Activated naive CD8-positive, alpha-beta T cell treated with anti-CD3 and anti-CD28 coated beads, Interleukin-2, amount 10 ng/mL, durations not matched to agents 7 days and 5 days (primary cell): ENCODE measurements around the gene TIMMDC1. TPM values are rescaled to one million over a fixed set of nuclear protein-coding genes. Genes with fewer than 3 reads are reported as not detected.
A peak's percentile ranks its signal among the peaks of the same experiment; 100 is the strongest.

Experiments used
- ATAC-seq: fragments of 150-1000 bp; cut with Tn5 transposase; one replicate; pipeline ENCODE4 v1.10.0; 2021; ENCODE audit warnings: low read depth, moderate library complexity
- POLR2A ChIA-PET: fragments of 350-600 bp; sonication (Branson Sonifier 250); formaldehyde crosslinking; loops from one replicate; lab custom pipeline; 2021; ENCODE audit warnings: antibody characterized with exemption; lab: Charles Lee
- DNase-seq: peaks from one replicate; pipeline ENCODE4 v3.0.0; 2021
- H3K27ac Mint-ChIP-seq: one replicate; pipeline ENCODE4 v1.8.0; 2022; ENCODE audit warnings: mild to moderate bottlenecking, mixed read lengths
- H3K27me3 Mint-ChIP-seq: one replicate; pipeline ENCODE4 v1.8.0; 2022; ENCODE audit warnings: mild to moderate bottlenecking, moderate library complexity, mixed read lengths
- H3K36me3 Mint-ChIP-seq: one replicate; pipeline ENCODE4 v1.8.0; 2021; ENCODE audit warnings: mild to moderate bottlenecking, mixed read lengths
- H3K4me1 Mint-ChIP-seq: one replicate; pipeline ENCODE4 v1.8.0; 2021; ENCODE audit warnings: mixed read lengths
- H3K4me3 Mint-ChIP-seq: one replicate; pipeline ENCODE4 v1.8.0; 2022; ENCODE audit warnings: mild to moderate bottlenecking, moderate library complexity, mixed read lengths
- H3K9me3 Mint-ChIP-seq: one replicate; pipeline ENCODE4 v1.8.0; 2021; ENCODE audit warnings: mixed read lengths
- total RNA-seq, 2 experiments: library from RNA; stranded (reverse); gene quantifications; one replicate each; pipeline ENCODE4 v1.2.3, GENCODE V29; 2021

The TIMMDC1 gene, protein sequence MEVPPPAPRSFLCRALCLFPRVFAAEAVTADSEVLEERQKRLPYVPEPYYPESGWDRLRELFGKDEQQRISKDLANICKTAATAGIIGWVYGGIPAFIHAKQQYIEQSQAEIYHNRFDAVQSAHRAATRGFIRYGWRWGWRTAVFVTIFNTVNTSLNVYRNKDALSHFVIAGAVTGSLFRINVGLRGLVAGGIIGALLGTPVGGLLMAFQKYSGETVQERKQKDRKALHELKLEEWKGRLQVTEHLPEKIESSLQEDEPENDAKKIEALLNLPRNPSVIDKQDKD
- total RNA-seq = 10 to 100 TPM; 72.9 to 76.0 TPM

DNA sequence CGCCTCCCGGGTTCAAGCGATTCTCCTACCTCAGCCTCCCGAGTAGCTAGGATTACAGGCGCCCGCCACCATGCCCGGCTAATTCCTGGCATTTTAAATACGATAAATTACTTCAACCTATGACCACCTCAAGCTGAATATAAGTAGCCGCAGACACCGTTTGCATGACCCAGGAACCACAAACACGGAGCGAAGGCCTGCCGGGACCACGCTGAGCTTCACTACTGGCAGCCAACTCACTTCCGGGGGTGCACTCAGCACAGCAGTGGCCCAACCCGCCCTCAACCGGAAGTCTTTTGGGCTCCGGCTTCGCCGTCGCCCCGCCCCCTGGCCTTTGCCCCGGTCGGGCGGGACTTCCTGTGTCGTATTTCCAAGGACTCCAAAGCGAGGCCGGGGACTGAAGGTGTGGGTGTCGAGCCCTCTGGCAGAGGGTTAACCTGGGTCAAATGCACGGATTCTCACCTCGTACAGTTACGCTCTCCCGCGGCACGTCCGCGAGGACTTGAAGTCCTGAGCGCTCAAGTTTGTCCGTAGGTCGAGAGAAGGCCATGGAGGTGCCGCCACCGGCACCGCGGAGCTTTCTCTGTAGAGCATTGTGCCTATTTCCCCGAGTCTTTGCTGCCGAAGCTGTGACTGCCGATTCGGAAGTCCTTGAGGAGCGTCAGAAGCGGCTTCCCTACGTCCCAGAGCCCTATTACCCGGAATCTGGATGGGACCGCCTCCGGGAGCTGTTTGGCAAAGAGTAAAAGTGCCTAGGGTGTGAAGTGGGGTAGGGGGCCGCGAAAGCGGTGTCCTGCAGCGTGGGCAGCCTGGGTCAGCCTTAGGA lies at the start of gene TIMMDC1:
TIMMDC1 (plus strand) TSS at position 362 of the 826 bp plus-strand sequence; CDS start at position 549, 187 bp downstream.
- Mint-ChIP-seq H3K4me1 (peaks cover 17% of the 10 kb centered on the region), H3K36me3 (peaks cover 13% of the 10 kb centered on the region), H3K27me3 (no peaks in the 10 kb centered on the region), H3K4me3 (peak within 1 kb of the TSS; percentile 99), H3K9me3 (no peaks in the 10 kb centered on the region), H3K27ac (peak within 1 kb of the TSS; percentile 99)
- POLR2A ChIA-PET = interaction anchor here (0.5 to 5.3 kb wide), 20 partner anchors 9 to 1069 kb away, joined by 3 to 56 read pairs (median 5); partner anchors contain the start of genes ADPRH, ARHGAP31, CD80 and COX17
- peak; percentile 97 for DNase-seq
- peak; percentile 98 for ATAC-seq

DNA sequence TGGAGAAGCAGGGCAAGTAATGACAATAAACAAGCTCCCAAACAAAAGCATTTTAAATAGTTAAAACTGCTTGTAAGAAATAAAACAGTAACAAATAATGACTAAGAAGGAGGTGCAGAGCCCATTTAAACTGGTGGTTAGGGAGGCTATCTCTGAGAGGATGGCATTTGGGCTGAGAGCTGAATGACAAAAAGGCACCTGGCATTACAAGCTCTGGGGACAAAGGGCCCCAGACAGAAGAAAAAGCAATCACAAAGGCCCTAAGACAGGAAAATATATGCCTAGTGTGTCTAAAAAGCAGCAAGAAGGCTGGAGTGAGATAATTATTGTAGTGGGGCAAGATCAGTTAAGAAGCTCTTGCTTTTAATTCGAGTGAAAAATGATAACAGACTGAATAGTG lies 44.5 kb upstream of the TIMMDC1 start:
- DNase-seq (no peak), ATAC-seq (no peak)
- no peak overlapping the region for H3K27ac Mint-ChIP-seq
- no peak overlapping the region for H3K4me3 Mint-ChIP-seq
- no peaks in the 10 kb centered on the region for H3K9me3 Mint-ChIP-seq
- peaks cover 30% of the 10 kb centered on the region for H3K36me3 Mint-ChIP-seq
- H3K27me3 Mint-ChIP-seq = no peaks in the 10 kb centered on the region
- H3K4me1 Mint-ChIP-seq = peaks cover 10% of the 10 kb centered on the region
- POLR2A ChIA-PET = interaction anchor here (0.8 kb wide), 1 partner anchor 8 kb away, joined by 3 read pairs; no protein-coding TSS in a partner anchor

DNA sequence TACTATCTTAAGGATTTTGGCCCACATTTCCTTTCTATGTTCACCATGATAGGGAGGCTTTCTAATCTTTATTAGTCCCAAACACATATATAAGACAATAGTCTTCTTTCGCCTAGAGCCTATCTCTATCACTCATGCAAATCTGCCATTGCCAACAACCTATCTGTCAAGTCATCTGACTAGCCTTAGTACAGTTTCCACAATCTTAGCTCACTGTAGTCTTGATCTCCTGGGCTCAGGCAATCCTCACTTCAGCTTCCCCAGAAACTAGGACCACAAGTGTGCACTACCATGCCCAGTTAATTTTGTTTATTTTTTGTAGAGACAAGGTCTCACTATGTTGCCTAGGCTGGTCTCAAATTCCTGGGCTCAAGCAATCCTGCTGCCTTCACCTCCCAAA lies 41.9 kb upstream of the TIMMDC1 start:
- no peaks in the 10 kb centered on the region for H3K27me3 Mint-ChIP-seq
- no peaks in the 10 kb centered on the region for H3K9me3 Mint-ChIP-seq
- no peak for ATAC-seq
- no peak overlapping the region for H3K4me3 Mint-ChIP-seq
- POLR2A ChIA-PET = no interaction called here
- DNase-seq = no peak
- peaks cover 23% of the 10 kb centered on the region for H3K4me1 Mint-ChIP-seq
- H3K36me3 Mint-ChIP-seq = peaks cover 33% of the 10 kb centered on the region
- H3K27ac Mint-ChIP-seq = no peak overlapping the region

DNA sequence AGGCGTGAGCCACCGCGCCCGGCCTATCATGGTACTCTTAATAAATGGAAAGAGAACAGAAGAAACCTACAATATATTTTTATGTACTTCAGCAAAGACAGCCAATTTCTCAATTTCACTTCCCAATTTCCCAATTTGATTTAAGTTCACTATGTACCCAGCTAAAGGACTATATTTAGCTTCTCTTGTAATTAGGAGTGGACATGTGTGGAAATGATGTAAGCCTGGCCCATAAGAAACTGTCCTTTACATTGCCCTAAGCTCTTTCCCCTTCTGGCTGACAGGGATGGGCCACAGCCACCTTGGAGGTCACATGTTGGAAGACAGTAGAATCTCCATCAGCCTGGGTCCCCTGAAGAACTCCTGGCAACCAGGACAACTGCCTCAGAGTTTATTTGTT lies 41.1 kb upstream of the TIMMDC1 start:
- no peak overlapping the region for H3K27ac Mint-ChIP-seq
- peaks cover 30% of the 10 kb centered on the region for H3K36me3 Mint-ChIP-seq
- DNase-seq = no peak
- H3K9me3 Mint-ChIP-seq = no peaks in the 10 kb centered on the region
- no peak for ATAC-seq
- peaks cover 31% of the 10 kb centered on the region for H3K4me1 Mint-ChIP-seq
- H3K27me3 Mint-ChIP-seq = no peaks in the 10 kb centered on the region
- POLR2A ChIA-PET = no interaction called here
- H3K4me3 Mint-ChIP-seq = no peak overlapping the region

DNA sequence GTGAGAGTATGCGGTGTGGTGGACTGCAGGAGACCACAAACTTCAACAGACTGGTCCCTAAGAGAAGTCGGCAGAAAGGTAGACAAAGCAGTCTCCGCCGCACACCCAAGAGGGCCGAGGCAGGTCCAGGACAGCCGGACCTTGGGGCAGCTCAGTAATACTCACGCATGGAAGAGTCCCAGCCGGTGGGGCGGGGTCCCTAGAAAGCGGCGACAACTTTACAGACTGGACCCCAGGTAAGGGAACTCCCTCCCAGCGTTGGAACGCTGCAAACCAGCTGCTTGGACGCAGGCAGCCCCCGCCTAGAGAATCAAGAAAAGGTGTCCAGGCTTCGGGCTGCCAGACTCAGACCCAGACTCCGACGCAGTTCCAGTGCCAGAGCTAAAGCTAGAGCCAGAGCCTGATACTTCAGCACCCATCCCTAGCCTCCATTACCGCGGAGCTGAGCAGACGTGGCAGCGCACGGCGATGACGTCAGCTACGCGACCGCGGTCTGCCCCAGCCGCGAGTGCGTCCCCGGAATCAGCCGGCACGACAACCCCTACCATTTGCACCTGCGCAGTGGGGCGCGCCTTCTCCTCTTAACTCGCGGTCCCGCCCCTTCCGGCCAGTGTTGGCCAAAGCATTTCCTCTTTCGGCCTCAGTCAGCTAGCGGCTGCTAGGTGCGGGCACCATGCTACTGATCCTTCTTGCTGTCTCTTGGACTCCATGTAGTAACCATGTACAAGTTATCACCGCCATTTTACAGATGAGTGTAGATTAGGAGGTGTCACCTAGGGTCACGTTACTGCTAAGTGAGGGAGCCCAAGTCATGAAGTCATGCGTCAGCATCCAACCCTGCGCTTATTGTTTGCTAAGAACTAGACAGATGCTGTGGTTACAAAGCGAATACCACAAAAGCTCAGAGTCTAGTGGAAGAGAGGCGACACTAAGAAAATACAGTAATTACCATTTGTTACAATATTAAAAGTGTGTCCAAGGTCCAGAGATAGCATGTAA lies 34.9 kb upstream of the TIMMDC1 start, which contains the start of gene TMEM39A:
TMEM39A (minus strand) TSS at position 445 of the 999 bp plus-strand sequence. CDS start 1,541 bp downstream, outside the sequence.
- Mint-ChIP-seq H3K27ac (peak within 1 kb of the TSS; percentile 99), H3K4me1 (peaks cover 40% of the 10 kb centered on the region), H3K36me3 (peaks cover 13% of the 10 kb centered on the region), H3K27me3 (no peaks in the 10 kb centered on the region), H3K4me3 (peak within 1 kb of the TSS; percentile 92), H3K9me3 (no peaks in the 10 kb centered on the region)
- POLR2A ChIA-PET = interaction anchor here (0.6 to 3.9 kb wide), 19 partner anchors 9 to 631 kb away, joined by 3 to 56 read pairs (median 4); partner anchors contain the start of genes ADPRH, B4GALT4, CD80 and COX17
- ATAC-seq = peak; percentile 89
- DNase-seq = peak; percentile 99

DNA sequence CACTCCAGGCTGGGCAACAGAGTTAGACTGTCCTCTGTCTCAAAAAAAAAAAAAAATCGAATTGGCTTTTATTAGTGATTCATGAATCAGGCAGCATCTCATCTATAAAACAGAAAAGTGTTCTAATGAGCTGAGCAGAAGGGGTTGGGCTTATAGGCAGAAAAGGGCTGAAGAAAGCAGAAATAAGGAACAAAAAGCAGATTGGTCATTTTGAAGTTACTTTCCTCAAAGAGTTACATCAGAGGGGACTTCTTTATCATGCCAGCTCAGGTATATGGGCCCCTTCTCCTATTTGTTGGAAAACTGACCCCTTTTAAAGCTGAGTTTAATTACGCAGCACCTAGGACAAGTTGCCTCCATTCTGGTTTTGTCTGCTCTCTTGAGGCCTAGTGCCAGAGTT lies 30.3 kb upstream of the TIMMDC1 start:
- DNase-seq = no peak
- Mint-ChIP-seq H3K4me1 (peaks cover 35% of the 10 kb centered on the region), H3K4me3 (peak overlapping the region; percentile 95), H3K27me3 (no peaks in the 10 kb centered on the region), H3K9me3 (no peaks in the 10 kb centered on the region), H3K36me3 (peaks cover 14% of the 10 kb centered on the region), H3K27ac (peak overlapping the region; percentile 93)
- ATAC-seq = no peak
- POLR2A ChIA-PET = interaction anchor here (1.1 to 4.4 kb wide), 4 partner anchors 31 to 881 kb away, joined by 3 to 55 read pairs (median 4); partner anchors contain the start of genes COX17, LRRC58 and TIMMDC1

DNA sequence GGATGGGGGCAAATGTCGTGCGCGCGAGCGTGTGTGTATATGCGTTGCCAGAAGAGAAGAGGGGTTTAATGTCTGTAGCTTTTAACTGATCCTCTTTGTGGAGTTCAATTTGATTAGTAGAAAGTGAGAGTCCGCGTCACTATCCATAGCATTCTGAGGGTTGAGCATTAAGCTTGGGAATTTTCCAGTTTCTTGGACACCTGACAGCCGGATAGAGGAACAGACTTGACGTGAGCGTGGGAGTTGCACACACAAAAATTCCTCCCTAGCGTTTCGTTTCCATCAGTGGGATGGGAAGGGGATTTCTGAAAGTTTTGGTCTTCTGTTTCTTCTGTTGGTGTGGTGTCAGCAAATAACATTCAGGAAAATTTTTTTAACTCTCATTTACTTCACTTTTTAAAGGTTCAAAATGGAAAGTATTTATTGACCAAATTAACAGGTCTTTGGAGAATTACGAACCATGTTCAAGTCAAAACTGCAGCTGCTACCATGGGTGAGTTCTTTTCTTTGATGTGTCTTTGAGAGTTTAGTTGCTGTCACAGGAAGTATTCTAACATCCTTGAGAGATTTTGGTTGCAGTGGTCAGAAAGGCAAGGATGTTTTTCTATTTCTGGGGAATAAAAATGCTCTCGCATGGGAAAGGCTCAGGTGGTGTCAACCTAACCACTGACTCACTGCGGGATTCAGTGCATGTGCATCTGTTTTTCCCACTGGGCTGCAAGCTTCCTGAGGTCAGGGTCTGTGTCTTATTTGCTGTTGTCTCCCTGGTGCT lies 28.7 kb upstream of the TIMMDC1 start:
- ATAC-seq (no peak), DNase-seq (no peak)
- H3K27me3 Mint-ChIP-seq = no peaks in the 10 kb centered on the region
- H3K27ac Mint-ChIP-seq = peak overlapping the region; percentile 93
- H3K36me3 Mint-ChIP-seq = peaks cover 11% of the 10 kb centered on the region
- H3K4me1 Mint-ChIP-seq = peaks cover 24% of the 10 kb centered on the region
- no peaks in the 10 kb centered on the region for H3K9me3 Mint-ChIP-seq
- H3K4me3 Mint-ChIP-seq = peak overlapping the region; percentile 95
- POLR2A ChIA-PET = interaction anchor here (0.6 to 4.4 kb wide), 8 partner anchors 11 to 625 kb away, joined by 3 to 55 read pairs (median 4); partner anchors contain the start of genes B4GALT4, GSK3B and TIMMDC1

DNA sequence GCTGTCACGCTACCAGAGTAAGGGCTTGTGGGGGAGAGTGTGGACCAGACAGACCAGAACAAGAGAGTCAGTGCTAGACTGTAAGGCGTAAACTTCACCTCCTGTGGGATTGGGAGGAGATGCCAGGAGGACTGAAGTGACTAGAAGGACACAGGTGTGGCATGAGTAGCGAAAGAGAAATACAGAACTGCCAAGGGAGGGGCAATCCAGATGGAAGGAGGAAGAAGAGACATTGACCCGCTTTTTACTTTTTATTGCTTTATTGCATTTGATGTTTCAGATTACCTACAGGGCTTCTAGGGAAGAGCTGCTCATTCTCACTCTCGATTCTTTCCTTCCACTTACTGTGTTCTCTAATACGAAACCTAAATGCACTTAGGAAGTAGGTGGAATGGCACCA lies 27.5 kb upstream of the TIMMDC1 start:
- Mint-ChIP-seq H3K27ac (peak overlapping the region; percentile 54), H3K4me3 (peak overlapping the region; percentile 95), H3K27me3 (no peaks in the 10 kb centered on the region), H3K4me1 (peaks cover 25% of the 10 kb centered on the region), H3K9me3 (no peaks in the 10 kb centered on the region), H3K36me3 (peaks cover 11% of the 10 kb centered on the region)
- POLR2A ChIA-PET = interaction anchor here (4.4 kb wide), 1 partner anchor 28 kb away, joined by 55 read pairs; the partner anchor contains the start of gene TIMMDC1
- ATAC-seq = no peak
- no peak for DNase-seq

DNA sequence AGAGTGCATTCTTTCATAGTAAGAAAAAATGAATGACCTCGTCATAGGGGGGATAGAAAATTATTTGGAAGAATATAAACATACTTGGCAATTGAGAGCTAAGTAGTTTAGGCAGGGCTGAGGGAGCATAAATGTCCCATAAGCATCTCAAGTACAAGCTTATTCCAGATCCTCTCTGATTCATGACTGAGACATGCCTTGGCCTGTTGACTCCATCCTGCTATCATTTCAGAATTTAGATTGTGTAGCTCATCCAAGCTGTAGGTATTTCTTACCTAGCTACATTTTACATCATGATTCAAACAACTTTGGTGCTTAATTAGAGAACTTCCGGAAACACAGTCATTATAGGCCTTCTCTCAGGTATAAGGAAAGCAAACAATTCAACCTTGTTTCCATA lies 17.3 kb upstream of the TIMMDC1 start:
- DNase-seq (no peak), ATAC-seq (no peak)
- POLR2A ChIA-PET = interaction anchor here (0.5 kb wide), 1 partner anchor 18 kb away, joined by 5 read pairs; the partner anchor contains the start of gene TIMMDC1
- Mint-ChIP-seq H3K27ac (no peak overlapping the region), H3K27me3 (no peaks in the 10 kb centered on the region), H3K4me3 (no peak overlapping the region), H3K9me3 (no peaks in the 10 kb centered on the region), H3K36me3 (peaks cover 23% of the 10 kb centered on the region), H3K4me1 (peaks cover 3% of the 10 kb centered on the region)

DNA sequence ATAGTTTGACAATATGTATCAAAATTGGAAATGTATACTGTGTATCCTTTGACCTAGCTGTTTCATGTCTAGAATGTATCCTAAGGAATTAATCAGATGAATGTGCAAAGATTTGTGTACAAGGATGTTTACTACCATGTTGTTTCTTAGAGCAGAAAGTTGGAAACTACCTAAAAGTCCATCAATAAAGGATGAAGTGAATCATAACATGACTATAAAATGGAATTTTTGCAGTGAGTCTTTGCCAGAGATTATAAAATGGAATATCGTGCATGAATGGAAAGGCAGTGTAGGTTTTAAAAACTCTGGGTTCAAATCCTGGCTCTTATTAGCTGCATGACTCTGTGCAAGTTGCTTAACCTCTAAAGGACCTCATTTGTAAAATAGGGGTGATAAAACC lies 15.2 kb upstream of the TIMMDC1 start:
- Mint-ChIP-seq H3K27me3 (no peaks in the 10 kb centered on the region), H3K4me3 (no peak overlapping the region), H3K27ac (no peak overlapping the region), H3K36me3 (peaks cover 18% of the 10 kb centered on the region), H3K9me3 (no peaks in the 10 kb centered on the region), H3K4me1 (peaks cover 1% of the 10 kb centered on the region)
- ATAC-seq (no peak), DNase-seq (no peak)
- POLR2A ChIA-PET = no interaction called here

DNA sequence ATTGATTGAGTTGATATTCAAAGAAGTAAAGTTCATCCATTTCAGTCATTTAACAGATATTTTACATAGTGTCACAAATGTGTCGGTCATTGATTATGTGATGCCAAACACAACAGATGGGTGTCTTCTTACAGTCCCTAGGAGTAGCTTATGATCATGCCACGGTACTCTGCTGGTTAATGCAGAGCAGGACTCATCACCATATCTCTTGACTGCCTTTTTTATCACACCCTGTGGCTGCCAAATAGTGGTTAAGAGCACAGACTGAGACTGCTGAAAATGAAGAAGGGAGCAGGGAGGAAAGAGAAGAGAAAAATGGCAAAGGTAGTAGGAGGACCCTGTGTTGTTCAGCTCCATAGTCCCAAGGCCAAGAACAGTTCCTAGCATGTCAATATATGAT lies 12.8 kb upstream of the TIMMDC1 start:
- DNase-seq (no peak), ATAC-seq (no peak)
- Mint-ChIP-seq H3K27me3 (no peaks in the 10 kb centered on the region), H3K27ac (no peak overlapping the region), H3K36me3 (peaks cover 13% of the 10 kb centered on the region), H3K4me1 (peaks cover under 1% of the 10 kb centered on the region), H3K4me3 (no peak overlapping the region), H3K9me3 (no peaks in the 10 kb centered on the region)
- POLR2A ChIA-PET = no interaction called here

DNA sequence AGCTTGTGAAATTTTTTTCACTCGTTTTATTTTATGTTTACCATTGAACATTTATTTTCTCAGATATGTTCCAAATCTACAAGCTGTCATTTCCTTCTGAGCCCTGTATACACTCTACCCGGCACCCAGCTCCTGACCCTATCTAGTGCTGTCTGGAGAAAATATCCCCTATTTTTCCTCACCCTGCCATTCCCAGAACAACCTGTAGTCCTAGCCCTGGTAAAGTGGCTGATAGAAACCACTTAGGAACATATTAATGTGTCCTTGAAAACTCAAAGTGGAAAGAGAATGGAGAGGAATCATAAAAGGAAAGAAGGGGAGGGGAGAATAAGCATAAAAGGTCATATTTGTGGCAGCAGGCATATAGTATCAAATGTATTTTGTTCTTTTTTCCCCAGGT lies 8.2 kb upstream of the TIMMDC1 start:
- no peak overlapping the region for H3K27ac Mint-ChIP-seq
- no peaks in the 10 kb centered on the region for H3K9me3 Mint-ChIP-seq
- peaks cover 31% of the 10 kb centered on the region for H3K36me3 Mint-ChIP-seq
- no peaks in the 10 kb centered on the region for H3K27me3 Mint-ChIP-seq
- POLR2A ChIA-PET = no interaction called here
- no peak overlapping the region for H3K4me3 Mint-ChIP-seq
- H3K4me1 Mint-ChIP-seq = peaks cover 1% of the 10 kb centered on the region
- DNase-seq (no peak), ATAC-seq (no peak)
